Hepatic stellate cell (primary cell): ENCODE data around the gene FKBP11.
A peak's percentile ranks its signal among the peaks of the same experiment; 100 is the strongest.
"Not testable (repeated sequence)": the region's sequence is repeated elsewhere in the genome, so short reads cannot be mapped to it uniquely, and the experiment has no call there.

Experiments used
- DNase-seq: peaks from one replicate; pipeline ENCODE4 v3.0.0; 2011; ENCODE audit warnings: low spot score

FKBP11 gene

DNA sequence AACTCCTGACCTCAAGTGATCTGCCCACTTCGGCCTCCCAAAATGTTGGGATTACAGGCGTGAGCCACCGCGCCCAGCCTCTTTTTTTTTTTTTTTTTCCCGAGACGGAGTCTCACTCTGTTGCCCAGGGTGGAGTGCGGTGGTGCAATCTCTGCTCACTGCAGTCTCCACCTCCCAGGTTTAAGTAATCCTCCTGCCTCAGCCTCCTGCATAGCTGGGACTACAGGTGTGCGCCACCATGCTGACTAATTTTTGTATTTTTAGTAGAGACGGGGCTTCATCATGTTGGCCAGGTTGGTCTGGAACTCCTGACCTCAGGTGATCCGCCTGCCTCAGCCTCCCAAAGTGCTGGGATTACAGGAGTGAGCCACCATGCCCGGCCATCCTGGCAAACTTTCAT is 15.6 kb downstream of the FKBP11 start:
- not testable (repeated sequence) for DNase-seq

DNA sequence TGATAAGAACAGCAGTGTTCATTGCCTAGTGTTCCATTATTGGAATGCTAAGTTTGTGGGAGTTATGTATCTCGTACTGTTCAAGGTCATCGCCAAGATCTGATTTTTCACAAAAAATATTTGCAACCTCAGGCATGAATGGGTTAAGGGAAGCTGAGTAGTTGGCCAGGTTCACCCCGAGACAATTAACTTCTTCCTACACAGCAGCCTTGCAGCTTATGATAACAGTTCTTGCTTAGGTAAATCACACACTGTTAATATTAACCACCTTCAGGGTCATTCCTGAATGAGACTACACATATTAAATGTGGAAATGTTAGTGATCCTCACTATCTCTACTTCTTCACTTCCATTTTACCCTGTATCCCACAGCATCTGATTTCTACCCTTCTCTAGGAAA is 18.0 kb downstream of the FKBP11 start:
- no peak for DNase-seq

DNA sequence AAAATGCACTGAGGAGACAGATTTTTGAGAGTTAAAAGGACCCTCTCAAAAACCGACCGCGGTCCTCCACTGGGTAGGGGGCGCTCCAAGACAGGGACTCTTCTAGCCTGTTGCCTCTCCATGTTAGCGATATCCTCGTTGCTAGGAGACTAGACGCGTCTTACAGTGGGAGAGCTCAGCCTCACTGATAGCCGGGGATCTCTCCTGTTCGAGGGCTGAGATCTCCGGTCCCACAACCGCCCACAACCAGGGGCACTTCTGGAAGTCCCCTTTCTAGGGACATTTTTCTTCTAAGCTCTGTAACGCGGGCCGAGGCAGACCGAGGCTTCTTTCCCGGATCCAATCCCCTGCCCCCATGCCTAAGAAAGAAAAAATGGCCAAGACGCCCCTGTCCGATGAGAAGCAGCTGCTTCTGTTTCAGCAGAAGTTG is 21.3 kb downstream of the FKBP11 start:
- peak; percentile 66 for DNase-seq

DNA sequence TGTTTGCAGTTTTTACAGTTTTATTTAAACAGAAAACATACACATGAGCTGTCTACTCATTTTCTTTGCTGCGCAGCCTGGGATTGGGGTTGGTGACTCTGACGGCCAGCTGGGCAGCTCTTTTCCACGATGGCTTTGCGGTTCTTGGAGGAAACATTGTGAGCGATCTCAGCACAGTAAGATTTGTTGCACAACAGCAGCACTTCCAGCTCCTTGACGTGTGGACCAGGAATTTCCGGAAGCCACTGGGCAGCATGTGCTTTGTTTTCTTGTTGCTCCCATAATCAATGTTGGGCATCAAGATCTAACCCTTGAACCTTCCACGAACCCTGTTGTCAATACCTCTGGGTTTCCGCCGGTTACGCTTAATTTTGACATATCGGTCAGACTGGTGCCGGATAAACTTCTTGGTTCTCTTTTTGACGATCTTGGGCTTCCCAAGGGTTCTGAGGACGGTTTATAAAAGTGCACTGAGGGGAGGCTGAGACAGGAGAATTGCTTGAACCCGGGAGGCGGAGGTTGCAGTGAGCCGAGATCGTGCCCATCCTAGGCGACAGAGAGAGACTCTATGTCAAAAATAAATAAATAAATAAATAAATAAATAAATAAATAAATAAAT is 21.8 kb downstream of the FKBP11 start:
- no peak for DNase-seq

DNA sequence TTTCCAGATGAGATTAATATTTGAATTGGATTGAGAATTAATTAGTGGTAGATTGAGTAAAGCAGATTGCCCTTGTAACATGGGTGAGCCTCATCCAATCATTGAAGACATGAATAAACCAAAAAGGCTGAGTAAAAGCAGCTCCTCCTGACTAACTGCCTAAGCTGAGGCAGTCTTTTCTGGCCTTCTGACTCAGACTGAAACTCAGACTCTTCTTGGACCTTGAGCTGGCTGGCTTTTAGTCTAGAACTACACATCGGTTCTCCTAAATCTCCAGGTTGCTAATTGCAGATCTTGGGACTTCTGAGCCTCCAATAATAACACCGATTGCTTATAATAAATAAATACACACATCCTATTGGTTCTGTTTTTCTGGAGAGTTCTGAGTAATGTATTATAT is 24.0 kb downstream of the FKBP11 start:
- DNase-seq: no peak

DNA sequence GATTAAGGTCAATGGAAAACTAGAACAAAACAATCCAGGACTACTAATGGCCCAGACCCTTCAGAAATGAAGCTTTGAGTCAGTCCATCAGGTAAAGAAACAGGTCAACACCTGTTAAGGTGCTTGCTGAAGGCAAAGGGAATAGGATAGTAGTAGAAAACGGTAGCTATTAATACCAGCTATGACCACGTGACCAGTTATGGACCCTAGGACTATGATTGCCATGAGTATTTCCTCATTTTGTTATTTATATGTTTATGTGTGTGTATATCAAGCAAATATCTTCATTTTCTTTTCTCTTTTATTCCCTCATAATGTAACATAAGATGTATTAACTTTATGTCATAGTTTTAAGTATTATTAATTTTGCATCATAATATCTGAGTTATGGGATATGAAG is 25.6 kb downstream of the FKBP11 start:
- DNase-seq: no peak

DNA sequence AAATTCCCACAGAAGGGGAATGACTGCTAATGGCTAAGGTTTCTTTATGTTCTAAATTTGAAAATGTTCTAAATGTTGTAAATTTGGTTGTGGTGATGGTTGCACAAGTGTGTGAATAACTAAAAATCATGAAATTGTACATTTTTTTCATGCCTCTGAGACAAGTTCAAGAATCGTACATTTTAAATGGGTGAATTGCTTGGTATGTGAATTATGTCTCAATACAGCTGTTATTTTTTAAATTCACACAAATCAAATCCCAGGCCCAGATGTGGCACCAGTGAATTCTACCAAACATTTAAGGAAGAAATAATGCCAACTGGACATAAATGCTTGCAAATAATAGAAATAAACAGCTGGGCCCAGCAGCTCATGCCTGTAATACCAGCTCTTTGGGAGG is 31.0 kb downstream of the FKBP11 start:
- no peak for DNase-seq

DNA sequence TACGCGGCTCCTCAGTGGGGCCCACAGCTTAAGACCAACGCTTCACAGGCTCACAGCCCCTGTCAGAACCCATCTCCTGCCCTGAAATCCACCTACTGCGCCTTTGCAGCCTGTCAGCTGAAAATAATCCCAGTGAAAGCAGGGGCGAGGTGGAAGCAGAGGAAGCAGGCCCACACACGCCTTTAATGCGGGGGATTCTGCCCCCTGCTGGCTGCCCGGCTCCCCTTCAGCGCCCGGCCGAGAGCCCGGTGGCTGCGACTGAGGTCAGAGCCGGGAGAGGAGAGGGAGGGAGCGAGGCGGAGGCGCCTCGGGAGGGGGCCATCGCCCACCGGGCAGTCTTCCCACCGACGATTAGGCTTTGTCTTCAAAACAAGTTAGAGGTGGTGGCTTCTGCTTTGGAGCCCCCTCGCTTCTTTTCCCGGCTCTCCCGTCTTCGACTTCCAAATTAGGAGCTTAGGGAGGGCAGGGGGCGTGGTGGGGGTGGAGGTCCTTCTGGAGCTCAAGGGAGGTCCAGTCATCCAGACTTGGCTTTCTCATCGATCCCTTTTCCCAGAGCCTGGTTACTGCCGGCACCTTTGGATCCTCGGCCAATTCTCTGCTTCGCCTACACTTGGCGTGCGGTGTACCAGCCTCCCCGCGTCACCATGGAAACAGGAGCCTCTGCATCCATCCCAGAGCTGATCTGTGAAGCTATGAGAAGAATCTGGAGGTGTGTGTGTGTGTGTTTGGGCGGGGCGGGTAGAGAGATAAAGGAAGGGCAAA is 34.5 kb downstream of the FKBP11 start:
- peak; percentile 69 for DNase-seq

DNA sequence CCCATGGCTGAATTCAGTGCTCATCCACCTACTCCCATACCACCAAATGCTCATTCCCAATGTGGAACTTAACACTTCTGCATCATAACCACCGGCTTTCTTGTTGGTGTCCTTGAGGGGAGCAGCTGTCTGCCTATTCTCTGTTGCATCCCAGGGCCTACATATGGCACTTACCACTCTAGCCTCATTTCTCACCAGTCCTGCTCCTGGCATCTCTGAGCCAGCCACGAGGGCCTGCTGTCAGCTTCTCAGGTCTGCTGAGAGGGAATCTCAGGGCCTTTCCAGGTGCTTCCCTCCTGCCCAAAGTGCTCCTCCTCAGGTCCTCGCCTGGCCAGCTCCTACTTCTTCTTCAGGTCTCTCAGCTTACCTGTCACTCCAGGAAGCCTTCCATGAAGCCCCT is 35.6 kb downstream of the FKBP11 start:
- no peak for DNase-seq

DNA sequence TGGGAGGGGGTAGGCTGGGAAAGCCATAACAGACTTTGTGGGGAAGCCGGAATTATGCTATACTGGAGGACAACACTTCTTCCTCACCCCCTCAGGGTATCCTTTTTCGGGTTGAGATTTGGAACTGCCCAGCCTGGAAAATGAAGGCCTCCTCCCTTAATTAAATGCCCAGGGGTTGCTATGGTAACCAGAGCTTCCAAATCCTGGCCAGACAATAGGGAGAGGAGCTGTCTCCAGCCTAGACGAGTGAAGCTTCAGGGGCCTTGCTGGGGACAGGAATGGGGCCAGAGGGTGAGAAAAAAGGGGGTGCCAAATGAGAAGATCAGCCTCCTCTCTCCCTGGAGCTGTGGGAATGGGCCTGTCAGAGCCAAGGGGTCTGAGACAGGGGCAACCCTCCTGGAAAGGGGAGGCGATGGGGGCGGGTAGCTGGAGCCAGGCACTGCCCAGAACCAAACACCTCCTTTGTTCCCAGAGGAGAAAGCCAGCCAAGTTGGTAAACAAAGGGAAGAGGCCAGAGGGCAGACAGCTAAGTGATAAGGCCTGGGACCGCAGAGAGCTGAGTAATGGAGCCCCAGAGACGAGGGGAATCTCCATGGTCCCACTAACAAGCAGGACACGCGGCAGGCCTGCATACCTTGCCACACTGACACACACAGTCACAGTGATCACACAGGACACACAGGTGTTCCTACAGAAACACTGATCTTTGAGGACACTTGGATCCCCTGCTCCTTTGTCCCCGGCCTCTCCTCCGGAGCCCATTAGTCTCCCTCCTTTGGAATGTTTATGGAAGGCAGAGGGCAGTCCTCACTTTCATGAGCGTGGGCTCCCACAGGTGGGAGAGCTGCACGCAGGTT is 41.8 kb downstream of the FKBP11 start:
- DNase-seq: no peak

DNA sequence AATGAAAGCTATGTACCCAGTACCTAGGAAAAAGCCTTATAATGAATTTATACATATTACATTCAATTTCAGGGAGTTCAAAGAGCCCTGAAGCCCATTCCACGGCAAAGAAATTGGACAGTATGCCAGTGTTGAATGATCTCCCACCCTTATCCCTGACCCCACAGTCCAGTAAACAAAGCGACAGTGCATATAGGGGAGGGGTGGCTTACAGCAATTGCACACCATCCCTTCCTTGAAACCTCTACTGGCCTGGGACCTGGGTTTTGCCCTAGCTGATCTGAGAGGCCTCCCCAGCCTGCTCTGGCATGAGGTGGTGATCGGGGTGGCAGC is 42.4 kb downstream of the FKBP11 start:
- no peak for DNase-seq

DNA sequence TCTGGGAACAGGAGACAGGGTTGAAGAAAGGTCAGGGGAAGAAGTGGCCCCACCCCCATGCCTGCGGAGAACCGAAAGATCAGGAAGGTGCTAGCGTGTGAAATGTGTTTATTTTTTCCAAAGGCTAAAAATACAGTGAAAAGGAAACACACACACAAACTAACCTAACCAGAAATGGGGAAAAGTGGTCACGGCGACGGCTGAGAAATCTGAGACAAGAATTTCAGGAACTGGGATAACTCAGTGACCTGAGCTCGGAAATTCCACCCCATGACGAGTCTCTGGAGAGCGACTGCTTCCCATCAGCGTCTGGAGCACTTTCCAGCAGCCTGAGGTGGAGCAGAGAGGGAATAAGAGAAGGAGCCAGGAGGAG is 43.0 kb downstream of the FKBP11 start:
- DNase-seq: peak; percentile 52

DNA sequence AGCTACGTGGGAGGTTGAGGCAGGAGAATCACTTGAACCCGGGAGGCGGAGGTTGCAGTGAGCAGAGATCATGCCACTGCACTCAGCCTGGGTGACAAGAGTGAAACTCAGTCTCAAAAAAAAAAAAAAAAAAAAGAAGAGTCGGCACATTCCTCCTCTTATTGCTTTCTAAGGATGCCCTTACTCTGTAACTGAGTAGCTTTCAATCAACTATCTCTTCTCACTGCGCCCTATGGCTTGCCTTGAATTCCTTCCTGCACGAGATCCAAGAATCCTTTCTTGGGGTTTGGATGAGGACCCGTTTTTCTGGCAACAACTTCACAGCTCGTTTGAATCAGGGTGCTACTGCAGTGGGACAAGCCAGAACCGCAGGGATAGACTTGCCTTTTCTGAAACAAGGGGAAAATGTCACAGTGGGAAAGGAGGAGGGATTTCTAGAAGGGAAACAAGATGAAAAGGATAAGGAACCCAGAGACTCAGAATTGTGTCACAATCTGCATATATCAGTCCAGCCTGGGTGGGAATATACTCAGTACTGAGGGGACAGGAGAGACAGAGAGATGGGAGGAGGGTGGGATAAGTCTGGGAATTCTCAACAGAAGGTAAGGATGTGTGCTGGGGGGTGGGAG is 43.5 kb downstream of the FKBP11 start:
- no peak for DNase-seq

DNA sequence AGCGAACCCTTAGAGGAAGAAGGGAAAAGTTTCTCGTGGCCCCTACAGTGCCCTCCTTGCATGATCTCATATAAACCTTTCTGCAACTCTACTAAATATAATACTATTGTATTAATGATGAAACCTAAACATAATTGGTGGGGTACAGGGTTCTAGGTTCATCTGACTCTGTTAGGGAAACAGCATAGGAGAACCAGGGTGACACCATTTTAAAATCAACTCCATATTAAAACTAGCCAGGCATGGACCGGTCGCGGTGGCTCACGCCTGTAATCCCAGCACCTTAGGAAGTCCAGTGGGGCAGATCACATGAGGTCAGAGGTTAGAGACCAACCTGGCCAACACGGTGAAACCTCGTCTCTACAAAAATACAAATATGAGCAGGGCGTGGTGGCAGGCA is 44.6 kb downstream of the FKBP11 start:
- no peak for DNase-seq

DNA sequence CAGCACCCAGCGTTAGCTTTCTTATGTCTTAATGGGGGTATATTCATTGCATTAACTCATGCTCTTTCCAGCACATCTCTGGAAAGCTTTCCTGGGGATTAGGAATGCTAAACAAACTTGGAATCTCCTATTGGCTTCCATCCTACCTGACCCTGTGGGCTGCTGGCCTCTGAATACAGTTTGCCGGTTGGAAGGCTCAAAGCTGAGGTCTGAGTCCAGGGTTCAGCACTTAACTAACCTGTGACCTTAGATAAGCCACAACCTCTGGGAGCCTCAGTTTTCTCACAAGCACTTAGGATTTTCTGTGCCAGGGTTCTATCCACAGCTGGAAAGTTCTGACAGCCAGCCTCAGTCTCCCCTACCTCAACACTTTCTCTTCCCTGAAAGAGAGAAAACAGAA is 46.7 kb downstream of the FKBP11 start:
- DNase-seq: no peak

DNA sequence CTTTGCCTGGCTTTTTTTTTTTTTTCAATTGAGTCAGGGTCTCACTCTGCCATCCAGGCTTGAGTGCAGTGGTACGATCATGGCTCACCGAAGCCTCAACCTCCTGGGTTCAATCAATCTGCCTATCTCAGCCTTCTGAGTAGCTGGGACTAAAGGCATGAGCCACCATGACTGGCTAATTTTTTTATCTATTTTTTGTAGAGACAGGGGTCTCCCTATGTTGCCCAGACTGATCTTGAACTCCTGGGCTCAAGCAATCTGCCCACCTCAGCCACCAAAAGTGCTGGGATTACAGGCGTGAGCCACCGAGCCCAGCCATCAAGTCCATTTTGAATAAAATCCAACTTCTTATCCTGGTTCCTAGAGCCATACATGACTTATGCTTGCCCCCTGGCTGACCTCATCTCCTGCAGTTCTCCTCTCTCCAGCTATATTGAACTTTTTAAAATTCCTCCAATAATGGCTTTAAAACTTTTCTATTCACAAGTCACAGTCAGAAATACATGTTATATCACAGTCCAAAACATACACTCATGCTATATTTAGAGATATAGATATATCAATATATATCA is 49.3 kb downstream of the FKBP11 start:
- DNase-seq: no peak

DNA sequence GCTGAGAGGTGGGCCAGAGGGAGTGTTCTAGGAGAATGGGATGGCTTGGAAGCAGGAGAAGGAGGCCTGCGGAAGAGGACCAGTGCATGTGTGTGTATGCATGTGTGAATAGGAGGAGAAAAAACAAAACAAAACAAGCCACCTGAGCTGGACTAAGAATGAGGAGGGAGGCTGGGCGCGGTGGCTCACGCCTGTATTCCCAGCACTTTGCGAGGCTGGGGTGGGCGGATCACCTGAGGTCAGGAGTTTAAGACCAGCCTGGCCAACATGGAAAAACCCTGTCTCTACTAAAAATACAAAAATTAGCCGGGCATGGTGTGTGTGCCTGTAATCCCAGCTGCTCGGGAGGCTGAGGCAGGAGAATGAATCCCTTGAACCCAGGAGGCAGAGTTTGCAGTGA is 51.8 kb downstream of the FKBP11 start:
- not testable (repeated sequence) for DNase-seq

DNA sequence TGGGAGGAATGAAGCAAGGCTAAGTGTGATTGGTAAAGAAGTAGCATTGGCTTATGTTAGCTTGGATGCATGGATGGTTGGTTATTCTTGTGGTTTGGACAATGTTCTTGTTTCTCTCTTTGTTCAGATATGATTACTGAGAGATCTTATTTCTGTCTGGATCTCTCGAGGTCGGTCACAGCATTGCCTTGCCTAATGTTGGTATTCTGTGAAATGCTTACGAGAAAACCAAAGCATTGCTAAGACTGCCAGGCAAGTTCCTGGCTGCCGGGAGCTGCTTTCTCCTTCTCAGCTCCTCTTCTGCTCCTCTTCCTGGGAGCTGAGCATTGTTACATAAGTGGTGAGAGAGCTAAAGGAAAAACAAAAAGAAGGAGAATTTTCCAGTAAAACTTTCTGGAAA is 52.2 kb downstream of the FKBP11 start:
- DNase-seq: no peak
